ENCODE data around the gene B4GALT6.

- no peak for TF ChIP-seq POLR2A (IDR thresholded peaks at IDR 0.05)
- peak in 1 of 7 experiments; percentile 9 for TF ChIP-seq CTCF (IDR thresholded peaks at IDR 0.05)
Observed at GRCh38 chr18:31626409-31626808, 58.0 kb downstream of the B4GALT6 start.

Data from body of pancreas (tissue), 4 donors.